H1 (cell line): Measurements from ENCODE around the gene PCDH20.

ENCODE experiments used
- CTBP2 ChIP-seq: IDR thresholded peaks from 2 replicates; pipeline ENCODE4 v1.7.0; 2011; ENCODE audit warnings: borderline replicate concordance, mild to moderate bottlenecking, moderate library complexity, mixed read lengths, low read length; ENCODE audit not compliant: insufficient read depth, insufficient read length
- CTCF ChIP-seq, 3 experiments: IDR thresholded peaks; 1 replicate in 2 of 3; 2 replicates in 1 of 3; pipeline versions ENCODE4 v1.5.1 to v1.6.1; 2011; ENCODE audit warnings: low read length in 3 of 3, mild to moderate bottlenecking in 3 of 3, inconsistent platforms in 2 of 3, low read depth in 1 of 3, moderate library complexity in 1 of 3; ENCODE audit not compliant: insufficient read depth in 1 of 3; ENCODE audit errors: control extremely low read depth in 1 of 3
- GABPA ChIP-seq: IDR thresholded peaks from 2 replicates; pipeline ENCODE4 v1.6.1; 2011; ENCODE audit warnings: mild to moderate bottlenecking, low read length, moderate library complexity, borderline replicate concordance; ENCODE audit not compliant: insufficient read depth
- POLR2AphosphoS5 ChIP-seq: IDR thresholded peaks from 2 replicates; pipeline ENCODE4 v1.6.1; 2011; ENCODE audit warnings: low read depth, low read length
- SIRT6 ChIP-seq: IDR thresholded peaks from one replicate; pipeline ENCODE4 v1.7.1; 2012; ENCODE audit warnings: low read length, inconsistent platforms
- TEAD4 ChIP-seq: IDR thresholded peaks from 2 replicates; pipeline ENCODE4 v1.6.1; 2012; ENCODE audit warnings: low read depth, low read length, inconsistent platforms, mixed read lengths
- TF ChIP-seq, protein P1 (sequence below): IDR thresholded peaks from 2 replicates; pipeline ENCODE4 v1.6.1; 2011; ENCODE audit warnings: low read length, improper control_type of control experiment
- TF ChIP-seq, protein P2 (sequence below): IDR thresholded peaks from 2 replicates; pipeline ENCODE4 v1.6.1; 2012; ENCODE audit warnings: low read length, inconsistent platforms

GRCh38 chr13:61413572-61414535 is 1.8 kb downstream of the PCDH20 start:
- TF ChIP-seq, protein P1, sequence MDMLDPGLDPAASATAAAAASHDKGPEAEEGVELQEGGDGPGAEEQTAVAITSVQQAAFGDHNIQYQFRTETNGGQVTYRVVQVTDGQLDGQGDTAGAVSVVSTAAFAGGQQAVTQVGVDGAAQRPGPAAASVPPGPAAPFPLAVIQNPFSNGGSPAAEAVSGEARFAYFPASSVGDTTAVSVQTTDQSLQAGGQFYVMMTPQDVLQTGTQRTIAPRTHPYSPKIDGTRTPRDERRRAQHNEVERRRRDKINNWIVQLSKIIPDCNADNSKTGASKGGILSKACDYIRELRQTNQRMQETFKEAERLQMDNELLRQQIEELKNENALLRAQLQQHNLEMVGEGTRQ: no peak
- TF ChIP-seq, protein P2, sequence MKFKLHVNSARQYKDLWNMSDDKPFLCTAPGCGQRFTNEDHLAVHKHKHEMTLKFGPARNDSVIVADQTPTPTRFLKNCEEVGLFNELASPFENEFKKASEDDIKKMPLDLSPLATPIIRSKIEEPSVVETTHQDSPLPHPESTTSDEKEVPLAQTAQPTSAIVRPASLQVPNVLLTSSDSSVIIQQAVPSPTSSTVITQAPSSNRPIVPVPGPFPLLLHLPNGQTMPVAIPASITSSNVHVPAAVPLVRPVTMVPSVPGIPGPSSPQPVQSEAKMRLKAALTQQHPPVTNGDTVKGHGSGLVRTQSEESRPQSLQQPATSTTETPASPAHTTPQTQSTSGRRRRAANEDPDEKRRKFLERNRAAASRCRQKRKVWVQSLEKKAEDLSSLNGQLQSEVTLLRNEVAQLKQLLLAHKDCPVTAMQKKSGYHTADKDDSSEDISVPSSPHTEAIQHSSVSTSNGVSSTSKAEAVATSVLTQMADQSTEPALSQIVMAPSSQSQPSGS: no peak
- TF ChIP-seq POLR2AphosphoS5 (no peak), CTBP2 (no peak), GABPA (no peak), CTCF (IDR thresholded peaks at IDR 0.05; ENCODE audit: control extremely low read depth in 1 of 3, insufficient read depth in 1 of 3, low read depth in 1 of 3, low read length in 3 of 3) (no peak), TEAD4 (no peak), SIRT6 (no peak)
